GM19023 (cell line): ENCODE data around the gene CSMD2.

ENCODE experiments used
- ATAC-seq: cut with Tn5 transposase; IDR thresholded peaks from one replicate; pipeline ENCODE4 v1.9.1; 2021; ENCODE audit warnings: mild to moderate bottlenecking, moderate library complexity; ENCODE audit not compliant: unreplicated experiment

CSMD2 gene

DNA sequence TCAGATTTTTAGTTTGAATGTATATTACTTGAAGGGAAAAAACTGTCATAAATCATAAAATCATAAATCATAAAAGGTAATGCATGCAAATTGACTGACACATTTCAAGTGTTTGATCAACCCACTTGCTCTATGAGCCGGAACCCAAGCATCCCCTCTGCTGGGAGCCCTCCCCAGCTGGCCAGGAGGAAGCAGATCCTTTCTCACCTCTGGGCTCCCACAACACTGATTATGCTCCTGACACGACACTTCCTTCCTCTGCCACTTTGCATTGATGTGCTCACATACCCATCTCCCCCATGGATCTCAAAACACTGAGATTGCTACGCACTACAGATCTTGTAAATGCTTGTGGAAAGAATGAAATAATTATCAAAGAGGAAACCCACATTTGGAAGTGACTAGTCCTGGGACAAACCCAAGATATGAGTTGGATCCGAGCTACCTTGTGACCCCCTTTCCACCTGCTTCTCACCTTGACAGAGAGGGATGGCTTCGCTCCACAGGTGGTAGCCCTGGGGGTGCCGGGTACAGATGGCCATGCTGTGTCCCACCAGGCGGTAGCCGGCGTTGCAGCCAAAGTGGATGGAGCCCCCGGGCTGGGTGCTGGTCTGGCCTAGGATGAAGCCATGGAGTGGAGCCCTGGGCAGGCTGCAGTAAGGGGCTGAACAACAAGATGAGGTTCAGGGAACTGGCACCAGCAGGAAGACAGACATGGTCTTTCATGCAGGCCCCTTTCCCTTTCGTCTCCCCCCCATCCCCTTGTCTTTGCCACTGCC is 588.0 kb downstream of the CSMD2 start:
- ATAC-seq, result no peak

DNA sequence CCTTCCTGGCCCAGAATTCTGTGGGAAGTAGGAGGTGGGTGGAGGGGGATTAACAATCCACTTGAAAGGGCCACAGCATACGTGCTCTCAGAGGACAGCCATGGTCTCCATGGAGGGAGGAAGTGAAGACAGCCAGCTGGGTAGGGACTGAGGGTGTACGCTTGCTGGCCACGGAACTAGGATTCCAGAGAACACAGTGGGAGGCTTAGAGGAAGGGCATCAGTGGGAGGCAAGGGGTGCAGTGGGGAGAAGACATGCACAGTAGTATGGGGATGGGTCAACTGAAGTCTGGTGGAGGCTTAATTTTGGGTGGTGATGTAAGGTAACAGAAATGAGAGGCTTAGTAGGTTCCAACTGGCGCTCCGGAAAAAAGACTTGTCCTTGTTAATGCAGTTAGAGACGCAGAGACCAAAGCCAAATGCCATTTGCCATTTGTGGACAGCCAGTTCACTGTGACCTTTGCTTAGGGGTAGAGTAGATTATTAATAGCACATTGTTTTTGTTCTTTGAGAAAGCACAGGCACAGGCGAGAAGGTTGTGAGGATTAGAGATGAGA is 589.6 kb downstream of the CSMD2 start:
- ATAC-seq, result no peak

DNA sequence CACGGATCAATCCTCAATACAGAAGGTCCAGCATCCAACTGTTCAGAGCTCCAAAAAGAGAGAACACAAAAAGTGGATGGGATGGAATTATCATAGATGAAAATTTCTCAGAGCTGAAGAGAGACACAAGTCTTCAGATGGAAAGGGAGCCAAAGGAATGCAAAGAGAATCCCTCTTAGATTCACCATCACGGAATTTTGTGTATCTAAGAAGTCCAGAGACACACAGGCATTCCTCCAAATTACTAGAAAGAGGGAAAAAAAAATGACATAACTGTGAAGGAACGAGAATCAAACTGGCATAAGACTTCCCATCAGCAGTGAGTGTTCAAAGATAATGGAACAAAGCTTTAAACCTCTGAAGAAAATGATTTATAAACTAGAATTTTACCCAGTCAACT is 591.4 kb downstream of the CSMD2 start:
- ATAC-seq, result no peak

DNA sequence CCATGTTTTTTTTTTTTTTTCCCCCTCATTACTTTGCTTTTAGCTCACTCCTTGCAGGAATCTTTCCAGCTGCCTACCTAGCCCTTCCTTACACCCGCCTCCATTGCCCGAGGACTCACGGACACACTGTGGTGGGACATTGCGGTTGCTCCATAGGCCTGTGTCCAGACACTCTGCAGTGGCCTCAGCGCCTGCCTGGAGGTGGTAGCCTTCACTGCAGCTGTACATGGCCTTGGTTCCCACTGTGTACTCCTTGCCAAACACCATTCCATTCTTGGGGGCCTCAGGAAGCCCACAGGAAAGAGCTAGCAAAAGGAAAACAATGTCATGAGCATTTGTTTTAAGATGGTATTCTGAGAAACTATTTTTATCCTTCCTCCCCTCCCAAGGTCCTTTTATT is 592.6 kb downstream of the CSMD2 start:
- ATAC-seq, result no peak

DNA sequence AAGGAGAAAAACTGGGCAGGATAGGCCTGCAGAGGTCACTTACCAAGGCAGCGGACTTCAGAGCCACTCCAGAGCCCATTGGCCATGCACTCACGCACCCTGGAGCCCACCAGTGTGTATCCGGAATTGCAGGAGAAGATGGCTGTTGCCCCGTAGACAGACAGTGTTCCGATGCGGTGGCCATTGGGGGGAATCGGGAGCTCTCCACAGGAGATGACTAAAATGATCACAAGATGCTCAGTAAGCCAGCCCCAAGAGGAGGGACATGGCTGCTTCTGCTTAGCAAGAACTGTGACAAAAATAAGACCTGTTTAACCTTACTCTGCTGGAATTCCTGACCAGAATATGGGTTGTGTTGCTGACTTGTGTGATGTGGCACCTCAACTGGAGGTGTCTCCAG is 595.7 kb downstream of the CSMD2 start:
- ATAC-seq, result no peak

DNA sequence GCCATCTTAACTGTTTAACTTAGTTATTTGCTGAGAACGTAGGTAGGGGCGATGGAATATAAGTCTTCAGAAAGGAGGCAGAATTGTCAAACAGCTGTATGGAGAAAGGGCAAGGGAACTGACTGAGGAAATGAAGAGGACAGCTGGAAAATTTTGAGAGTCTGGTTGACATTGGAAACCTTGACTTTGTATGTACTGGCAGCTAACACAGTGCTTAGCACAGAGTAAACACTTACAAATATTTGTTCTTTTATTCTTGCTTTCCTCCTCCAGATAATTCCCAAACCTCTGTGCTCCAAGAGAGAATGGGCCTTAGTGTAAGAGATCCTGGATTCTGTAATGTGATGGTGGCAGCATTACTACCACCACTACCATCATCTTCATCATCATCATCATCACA is 601.3 kb downstream of the CSMD2 start:
- no peak for ATAC-seq

DNA sequence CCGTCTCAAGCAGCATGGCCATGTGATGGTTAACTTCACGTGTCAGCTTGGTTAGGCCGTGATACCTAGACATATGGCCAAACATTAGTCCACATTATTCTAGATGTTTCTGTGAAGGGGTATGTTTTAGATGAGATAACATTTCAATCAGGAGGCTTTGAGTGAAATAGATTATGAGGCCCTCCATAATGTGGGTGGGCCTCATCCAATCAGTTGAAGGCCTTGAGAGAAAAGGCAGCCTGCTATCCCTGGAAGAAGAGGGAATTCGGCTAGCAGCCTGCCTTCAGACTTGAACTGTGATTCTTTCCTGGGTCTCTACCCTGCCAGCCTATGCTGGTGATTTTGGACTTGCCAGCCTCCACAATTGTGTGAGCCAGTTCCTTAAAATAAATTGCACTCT is 602.5 kb downstream of the CSMD2 start:
- no peak for ATAC-seq

DNA sequence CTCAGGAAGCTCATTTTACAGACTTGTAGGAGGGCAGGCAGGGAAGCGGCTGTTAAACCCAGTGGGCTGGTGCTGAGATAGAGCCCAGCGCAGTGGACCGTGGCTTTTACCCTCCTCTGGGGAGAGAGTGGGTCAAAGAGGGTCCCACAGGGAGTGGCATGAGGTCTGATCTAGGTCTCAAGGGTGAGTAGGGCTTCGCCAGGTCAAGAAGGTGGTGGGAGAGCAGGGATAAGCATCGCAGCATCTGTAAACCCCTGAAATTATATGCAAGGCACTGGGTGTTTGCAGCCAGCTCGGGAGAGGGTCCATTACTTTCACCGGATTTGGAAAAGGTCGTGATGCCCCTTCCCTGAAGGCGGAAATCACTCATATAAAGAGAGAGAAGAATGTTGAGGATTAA is 603.5 kb downstream of the CSMD2 start:
- no peak for ATAC-seq

DNA sequence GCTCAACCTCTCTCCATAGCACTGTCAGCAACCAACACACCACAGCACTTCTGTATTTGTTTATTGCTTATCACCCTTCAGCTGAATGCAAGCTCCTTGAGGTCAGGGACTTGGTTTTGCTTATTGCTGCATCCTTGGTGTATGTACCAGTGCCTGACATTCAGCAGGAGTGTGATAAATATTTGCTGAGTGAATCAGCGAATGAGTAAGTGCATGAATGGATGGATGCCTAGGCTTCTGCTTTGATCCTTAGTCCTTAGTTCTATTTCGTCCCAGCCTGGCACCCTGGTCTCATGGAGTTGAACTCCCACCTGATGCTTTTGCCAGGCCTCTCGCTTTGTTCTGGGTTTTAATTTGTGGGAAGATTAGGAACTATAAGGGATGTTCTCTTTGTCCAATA is 604.4 kb downstream of the CSMD2 start:
- no peak for ATAC-seq

DNA sequence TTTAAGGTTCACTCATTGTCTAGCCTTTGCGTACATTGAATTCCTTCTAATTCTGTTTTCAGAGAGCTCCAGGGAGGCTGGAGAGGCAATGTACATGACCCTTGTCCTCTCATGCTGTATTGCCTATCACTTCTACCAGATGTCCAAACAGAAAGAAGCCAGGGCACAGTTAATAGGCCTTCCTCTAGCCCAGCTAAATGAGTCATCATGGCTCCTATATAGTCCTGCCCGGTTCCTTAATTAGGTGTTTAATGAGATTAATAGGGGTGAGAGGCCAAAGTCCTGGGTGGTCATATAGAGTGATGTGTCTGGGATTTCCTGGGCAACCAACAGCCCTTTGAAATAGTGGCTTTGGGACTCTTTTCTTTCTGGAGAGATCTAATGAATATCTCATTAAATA is 616.3 kb downstream of the CSMD2 start:
- no peak for ATAC-seq

DNA sequence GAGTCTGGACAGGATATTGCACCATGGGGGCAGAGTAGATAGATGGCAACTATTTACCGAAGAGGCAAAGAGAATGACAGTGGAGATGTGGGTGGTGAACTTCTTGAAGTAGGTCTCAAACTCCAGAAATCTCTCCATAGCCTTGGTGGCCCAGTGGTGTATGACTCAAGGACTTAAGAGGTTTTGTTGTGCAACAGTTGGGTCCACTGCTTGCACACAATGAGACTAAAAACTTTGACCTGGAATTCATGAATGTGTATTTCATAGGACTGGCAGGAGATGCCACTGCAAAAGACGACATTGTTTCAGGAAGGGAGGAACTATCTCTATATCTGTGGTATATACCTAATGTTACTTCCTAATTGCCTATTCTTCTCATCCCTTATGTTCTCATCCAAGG is 616.7 kb downstream of the CSMD2 start:
- no peak for ATAC-seq

DNA sequence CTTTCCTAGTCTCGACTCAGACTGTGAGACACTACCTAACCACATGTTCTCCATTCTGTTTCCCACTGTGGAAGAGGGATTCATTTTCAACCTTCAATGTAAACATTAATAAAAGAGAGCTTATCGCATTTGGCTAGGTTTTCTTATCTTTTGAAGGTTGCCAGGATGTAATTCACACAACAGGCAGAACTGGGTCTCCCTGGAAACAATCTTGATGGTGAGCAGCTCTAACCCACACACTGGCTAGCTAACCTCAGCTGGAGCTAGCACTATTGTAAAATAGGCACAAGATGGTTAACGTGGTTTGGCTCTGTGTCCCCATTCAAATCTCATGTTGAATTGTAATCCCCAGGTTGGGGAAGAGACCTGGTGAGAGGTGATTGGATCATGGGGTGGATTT is 617.5 kb downstream of the CSMD2 start:
- no peak for ATAC-seq

DNA sequence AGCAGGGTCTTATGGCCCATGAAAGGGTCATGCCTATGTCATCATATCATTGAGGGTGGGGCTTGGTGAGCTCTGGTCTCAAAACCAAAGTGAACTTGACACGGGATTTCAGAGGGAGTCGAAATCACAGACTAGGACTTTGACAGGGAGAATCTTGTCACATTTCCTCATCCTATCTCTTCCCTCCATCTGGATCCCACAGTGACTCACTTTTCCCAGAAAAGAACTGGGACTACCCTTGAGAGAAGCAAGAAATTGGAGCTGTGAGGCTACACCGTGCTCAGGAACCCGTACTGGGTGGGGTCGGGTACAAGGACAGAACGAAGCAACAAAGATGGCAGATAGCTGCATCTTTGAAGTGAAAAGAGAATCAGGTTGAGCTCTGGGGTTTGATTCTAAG is 623.1 kb downstream of the CSMD2 start:
- ATAC-seq, result no peak

DNA sequence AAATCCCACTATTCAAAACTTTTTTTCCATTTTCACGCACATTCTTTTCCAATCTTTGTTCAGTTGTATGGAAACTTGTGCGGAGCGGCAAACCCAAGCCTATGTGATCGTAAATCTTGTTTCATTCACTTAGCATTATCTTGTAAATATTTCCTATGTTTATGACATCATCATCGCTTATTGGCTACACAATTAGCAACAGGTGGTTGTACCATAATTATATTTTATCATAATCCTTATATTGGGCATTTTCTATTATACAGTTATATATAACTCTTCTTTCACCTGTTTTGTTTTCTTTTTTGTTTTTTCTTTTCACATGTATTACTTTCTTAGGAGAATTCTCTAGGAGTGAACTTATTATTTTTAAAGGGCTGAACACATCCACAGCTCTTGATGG is 627.1 kb downstream of the CSMD2 start:
- ATAC-seq, result no peak

DNA sequence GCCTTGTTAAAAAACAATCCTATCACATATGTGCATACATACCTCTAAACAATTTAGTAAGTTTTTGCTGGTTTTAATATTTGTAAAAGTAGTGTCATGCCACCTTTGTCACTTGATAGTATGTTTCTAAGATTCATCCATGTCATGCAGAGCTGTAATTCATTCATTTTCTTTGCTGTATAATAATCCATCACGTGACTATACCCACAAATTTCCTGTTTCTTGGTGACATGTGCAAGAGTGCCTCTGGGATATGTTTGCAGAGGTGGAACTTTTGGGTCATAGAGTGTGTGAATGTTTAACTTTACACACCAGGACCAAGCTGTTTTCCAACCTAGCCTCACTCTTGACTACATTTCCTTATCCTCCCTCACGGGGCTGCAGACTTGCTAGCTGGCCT is 629.7 kb downstream of the CSMD2 start:
- ATAC-seq, result no peak

DNA sequence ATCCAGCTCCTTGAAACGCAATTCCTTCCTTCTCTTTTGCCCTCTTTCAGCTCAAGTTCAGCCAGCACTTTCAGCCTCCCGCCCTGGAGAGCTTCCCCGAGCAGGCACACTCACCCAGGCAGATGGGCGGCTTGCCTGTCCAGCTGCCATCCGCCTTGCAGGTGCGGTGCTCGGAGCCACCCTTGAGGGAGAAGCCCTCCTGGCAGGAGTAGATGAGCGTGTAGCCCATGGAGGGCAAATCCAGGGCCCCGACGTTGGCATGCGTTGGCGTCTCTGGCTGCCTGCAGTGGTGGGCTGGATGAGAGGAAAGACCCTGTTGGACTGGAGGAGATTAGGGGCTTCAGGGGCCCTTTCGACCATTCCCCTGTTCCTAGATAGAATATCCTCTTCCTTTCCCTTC is 632.1 kb downstream of the CSMD2 start:
- ATAC-seq, result no peak

DNA sequence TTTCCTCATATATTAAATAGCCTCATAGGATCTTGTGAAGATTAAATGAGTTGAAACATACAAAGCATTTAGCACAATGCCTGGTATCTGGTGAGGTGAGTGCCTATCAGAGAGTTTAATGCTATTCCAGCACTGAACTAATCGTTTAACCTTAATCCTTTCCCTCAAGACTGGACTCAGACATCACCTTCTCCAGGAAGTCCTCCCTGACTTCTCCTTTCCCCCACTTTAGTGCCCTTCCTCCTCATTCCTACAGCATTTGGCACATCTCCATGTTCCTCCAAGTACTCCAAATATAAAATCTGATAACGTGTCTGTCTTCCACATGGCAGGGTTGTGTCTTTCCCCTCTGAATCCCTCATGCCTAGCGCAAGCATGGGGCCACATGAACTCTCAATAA is 632.8 kb downstream of the CSMD2 start:
- no peak for ATAC-seq

DNA sequence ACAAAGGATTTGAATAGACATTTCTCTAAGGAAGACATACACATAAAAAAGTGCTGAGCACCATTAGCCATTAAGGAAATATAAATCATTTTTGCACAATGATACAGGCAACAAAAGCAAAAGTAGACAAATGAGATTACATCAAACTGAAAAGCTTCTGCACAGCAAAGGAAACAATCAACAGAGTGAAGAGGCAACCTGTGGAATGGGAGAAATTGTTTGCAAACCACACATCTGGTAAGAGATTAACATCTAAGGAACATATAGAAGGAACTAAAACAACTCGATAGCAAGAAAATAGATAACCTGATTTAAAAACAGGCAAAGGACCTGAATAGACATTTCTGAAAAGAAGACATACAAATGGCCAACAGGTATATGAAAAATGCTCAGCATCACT is 635.1 kb downstream of the CSMD2 start:
- ATAC-seq, result no peak

DNA sequence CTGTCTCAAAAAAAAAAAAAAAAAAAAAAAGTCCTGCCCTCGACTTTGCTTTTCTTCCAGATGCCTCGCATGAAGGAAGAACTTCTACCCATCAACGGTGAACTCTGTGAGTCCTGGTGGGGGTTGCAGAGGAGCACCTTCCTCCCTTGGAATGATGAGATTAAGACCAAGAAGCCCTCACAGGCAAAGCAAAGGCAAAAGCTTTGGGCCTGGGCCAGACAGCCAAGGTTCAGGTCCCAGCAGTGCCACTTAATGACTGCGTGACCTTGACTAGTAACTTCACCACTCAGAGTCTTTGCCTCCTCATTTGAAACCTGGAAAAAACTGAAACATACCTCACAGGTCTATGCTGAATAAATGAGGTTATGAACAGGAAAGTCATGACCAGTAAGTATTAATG is 637.1 kb downstream of the CSMD2 start:
- ATAC-seq, result no peak

DNA sequence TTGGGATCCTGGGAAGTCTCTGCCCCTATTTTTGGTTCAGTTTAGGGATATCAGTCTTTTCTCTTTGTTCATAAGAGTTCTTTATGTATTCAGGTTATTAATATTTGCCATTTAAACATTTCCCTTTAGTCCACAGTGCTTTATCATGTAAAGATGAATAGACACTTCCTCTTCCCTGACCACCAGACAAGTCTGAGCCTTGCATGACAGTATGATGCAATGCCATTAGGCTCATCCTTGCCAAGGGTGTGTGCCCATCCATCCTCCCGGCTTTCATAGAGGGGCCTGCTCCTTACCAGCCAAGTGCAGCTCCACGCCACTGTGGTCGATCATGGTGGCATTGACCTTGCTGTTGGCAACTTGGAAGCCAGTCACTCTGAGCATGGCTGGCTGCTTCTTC is 640.4 kb downstream of the CSMD2 start:
- ATAC-seq, result no peak

DNA sequence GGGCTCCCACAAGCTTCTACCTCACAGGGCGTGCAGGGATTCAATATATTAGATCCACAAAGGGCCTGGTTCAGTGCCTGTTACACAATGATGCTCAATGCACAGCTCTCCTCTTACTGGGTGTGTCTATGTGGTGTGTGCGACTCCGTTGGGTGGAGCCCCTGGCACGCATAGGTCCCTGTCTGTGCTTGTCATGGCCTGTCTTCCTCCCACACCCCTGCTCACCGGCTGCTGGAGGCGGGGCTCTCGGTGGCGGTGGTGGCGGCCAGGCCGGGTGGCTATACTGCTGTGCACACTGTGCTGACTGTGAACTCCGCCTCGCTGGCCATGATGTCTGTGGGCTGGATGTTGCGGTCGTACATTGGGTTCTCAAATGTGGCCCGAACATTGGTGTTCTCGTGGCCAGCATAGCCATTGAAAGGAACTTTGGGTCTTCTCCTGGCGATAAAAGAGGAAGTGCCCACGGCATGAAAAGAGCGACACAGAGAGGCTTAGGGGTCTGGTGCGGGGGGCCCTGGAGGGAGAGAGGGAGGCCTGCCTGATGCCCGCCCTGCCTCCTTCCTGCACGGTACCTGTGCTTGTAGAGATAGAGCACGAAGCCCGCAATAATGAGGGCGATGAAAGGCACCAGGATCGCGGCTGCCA is 645.7 kb downstream of the CSMD2 start:
- no peak for ATAC-seq

DNA sequence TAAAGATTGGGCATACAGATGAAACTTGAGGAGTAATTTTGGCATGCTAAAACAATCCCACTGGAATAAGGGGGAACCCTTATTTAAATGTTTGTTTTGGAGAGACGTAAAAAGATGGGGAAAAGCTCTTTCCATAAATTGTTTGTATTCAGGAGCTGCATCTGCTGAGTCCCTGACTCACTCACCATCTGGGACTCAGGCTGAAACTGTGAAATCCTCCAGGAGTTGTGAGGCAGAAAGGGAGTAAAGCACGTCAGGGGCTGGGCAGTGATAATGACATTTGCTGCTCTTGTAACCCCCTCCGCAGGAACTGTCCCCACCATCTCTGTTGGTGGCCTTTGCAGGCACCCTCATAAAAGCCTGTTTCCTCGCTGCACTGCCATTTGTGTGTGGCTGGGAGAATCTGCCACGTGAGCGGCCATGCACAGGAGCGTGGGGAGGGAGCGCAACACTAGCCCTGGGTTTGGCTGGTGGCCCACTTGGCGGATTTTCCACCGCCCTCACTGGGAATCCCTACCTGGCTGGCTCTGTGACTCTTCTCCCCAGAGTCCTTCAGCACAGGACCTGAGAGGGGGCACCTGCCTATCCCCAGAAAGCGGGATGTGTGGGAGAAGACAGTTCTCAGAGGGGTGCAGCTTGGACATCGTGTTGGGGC is 647.3 kb downstream of the CSMD2 start:
- ATAC-seq, result no peak
